Tibial artery (tissue), 4 donors: Measurements from ENCODE around the gene NEGR1.

Experiments used
- DNase-seq, 2 donors: peaks; one replicate each; pipeline ENCODE4 v3.0.0-alpha.2; 2019
- H3K27ac ChIP-seq, 2 donors: fragments of 200-600 bp; sonication (generic) in 1 of 2; 1 replicate in 1 of 2; 2 replicates in 1 of 2; pipeline ENCODE4 v1.5.1; 2018 to 2019; ENCODE audit warnings: mild to moderate bottlenecking in 1 of 2
- H3K27me3 ChIP-seq, 2 donors: fragments of 200-600 bp; sonication (generic) in 1 of 2; one replicate each; pipeline versions ENCODE4 v1.5.1 to v1.6.0; 2016 to 2019
- H3K36me3 ChIP-seq, 3 donors: fragments of 200-600 bp; sonication (generic) in 2 of 3; one replicate each; pipeline ENCODE4 v1.5.1; 2016 to 2019; ENCODE audit warnings: mild to moderate bottlenecking in 2 of 3
- H3K4me1 ChIP-seq, 4 donors: fragments of 200-600 bp; sonication (generic) in 2 of 4; 1 replicate in 3 of 4; 2 replicates in 1 of 4; pipeline ENCODE4 v1.5.1; 2016 to 2019
- H3K4me3 ChIP-seq, 2 donors: fragments of 200-600 bp; sonication (generic) in 1 of 2; 1 replicate in 1 of 2; 2 replicates in 1 of 2; pipeline ENCODE4 v1.5.1; 2018 to 2019; ENCODE audit warnings: mild to moderate bottlenecking in 2 of 2
- H3K9me3 ChIP-seq, 3 donors: fragments of 200-600 bp; sonication (generic) in 1 of 3; one replicate each; pipeline ENCODE4 v1.5.1; 2016 to 2019
- CTCF ChIP-seq, 2 experiments: fragments of 200-600 bp in 1 of 2; fragments of 450-650 bp in 1 of 2; IDR thresholded peaks; one replicate each; pipeline ENCODE4 v1.5.1; 2017 to 2019; ENCODE audit warnings: antibody characterized with exemption in 2 of 2, mild to moderate bottlenecking in 1 of 2, moderate library complexity in 1 of 2
- intact Hi-C: fragments of 100-400 bp; cut with DNase I; formaldehyde crosslinking; loops from one replicate; pipeline ENCODE4 v1.15.0; 2023; ENCODE audit warnings: low total_unique reads

The NEGR1 gene

GRCh38 chr1:71428029-71428428, 854.3 kb downstream of the NEGR1 start:
- H3K4me1 ChIP-seq = no peaks in the 10 kb centered on the region
- no peaks in the 10 kb centered on the region for H3K27me3 ChIP-seq
- intact Hi-C loops = no loop called here
- H3K9me3 ChIP-seq = no peaks in the 10 kb centered on the region
- no peak for TF ChIP-seq CTCF (IDR thresholded peaks at IDR 0.05)
- no peak overlapping the region for H3K27ac ChIP-seq
- no peak overlapping the region for H3K4me3 ChIP-seq
- H3K36me3 ChIP-seq = no peaks in the 10 kb centered on the region
- no peak for DNase-seq

- Histone ChIP-seq H3K36me3 (no peaks in the 10 kb centered on the region), H3K27ac (no peak overlapping the region), H3K4me3 (no peak overlapping the region), H3K27me3 (no peaks in the 10 kb centered on the region), H3K9me3 (no peaks in the 10 kb centered on the region), H3K4me1 (no peaks in the 10 kb centered on the region)
- TF ChIP-seq CTCF (IDR thresholded peaks at IDR 0.05) = no peak
- DNase-seq = no peak
- intact Hi-C loops = no loop called here
These were observed 855.3 kb downstream of the NEGR1 start for GRCh38 chr1:71427066-71427465.

- TF ChIP-seq CTCF (IDR thresholded peaks at IDR 0.05) = no peak
- no peaks in the 10 kb centered on the region for H3K9me3 ChIP-seq
- intact Hi-C loops = no loop called here
- no peaks in the 10 kb centered on the region for H3K4me1 ChIP-seq
- no peaks in the 10 kb centered on the region for H3K36me3 ChIP-seq
- no peak for DNase-seq
- no peaks in the 10 kb centered on the region for H3K27me3 ChIP-seq
- no peak overlapping the region for H3K4me3 ChIP-seq
- H3K27ac ChIP-seq = no peak overlapping the region
These were observed 857.8 kb downstream of the NEGR1 start for GRCh38 chr1:71424536-71424935.

- Histone ChIP-seq H3K27ac (no peak overlapping the region), H3K9me3 (no peaks in the 10 kb centered on the region), H3K4me3 (no peak overlapping the region), H3K4me1 (no peaks in the 10 kb centered on the region), H3K27me3 (no peaks in the 10 kb centered on the region), H3K36me3 (no peaks in the 10 kb centered on the region)
- DNase-seq = no peak
- TF ChIP-seq CTCF (IDR thresholded peaks at IDR 0.05) = no peak
- intact Hi-C loops = no loop called here
These were observed 860.1 kb downstream of the NEGR1 start for GRCh38 chr1:71422221-71422620.

GRCh38 chr1:71417421-71417820, 864.9 kb downstream of the NEGR1 start:
- Histone ChIP-seq H3K36me3 (no peaks in the 10 kb centered on the region), H3K9me3 (no peaks in the 10 kb centered on the region), H3K27me3 (no peaks in the 10 kb centered on the region), H3K4me1 (no peaks in the 10 kb centered on the region), H3K4me3 (no peak overlapping the region), H3K27ac (no peak overlapping the region)
- DNase-seq = no peak
- TF ChIP-seq CTCF (IDR thresholded peaks at IDR 0.05) = no peak
- intact Hi-C loops = no loop called here

GRCh38 chr1:71414179-71414578, 868.2 kb downstream of the NEGR1 start:
- Histone ChIP-seq H3K9me3 (no peaks in the 10 kb centered on the region), H3K36me3 (no peaks in the 10 kb centered on the region), H3K4me1 (no peaks in the 10 kb centered on the region), H3K27ac (no peak overlapping the region), H3K4me3 (no peak overlapping the region), H3K27me3 (no peaks in the 10 kb centered on the region)
- intact Hi-C loops = no loop called here
- no peak for TF ChIP-seq CTCF (IDR thresholded peaks at IDR 0.05)
- no peak for DNase-seq
